CD4-positive, alpha-beta T cell (primary cell): ENCODE measurements around the gene PDE6G. TPM values are rescaled to one million over a fixed set of nuclear protein-coding genes. Genes with fewer than 3 reads are reported as not detected.

Source experiments
- ATAC-seq: fragments of 200-7000 bp; cut with Tn5 transposase; one replicate; pipeline ENCODE4 v1.10.0; 2022; ENCODE audit warnings: mild to moderate bottlenecking; ENCODE audit not compliant: poor library complexity
- CTCF ChIA-PET: fragments of 350-600 bp; sonication (Branson Sonifier 250); formaldehyde crosslinking; loops from one replicate; lab custom pipeline; 2021; ENCODE audit warnings: antibody characterized with exemption, inconsistent platforms; lab: Charles Lee
- POLR2A ChIA-PET: fragments of 350-600 bp; sonication (Branson Sonifier 250); formaldehyde crosslinking; loops from one replicate; lab custom pipeline; 2021; ENCODE audit warnings: antibody characterized with exemption, inconsistent platforms; lab: Charles Lee
- DNase-seq, 14 experiments: peaks; one replicate each; pipeline ENCODE4 v3.0.0-alpha.2; 2013 to 2020; ENCODE audit warnings: mixed read lengths in 2 of 14
- H3K27ac ChIP-seq, 2 donors: one replicate each; pipeline versions ENCODE4 v1.5.1 to v1.7.0; 2013; ENCODE audit warnings: low read length in 2 of 2, low read depth in 1 of 2, mild to moderate bottlenecking in 1 of 2
- H3K27me3 ChIP-seq, 2 experiments: 1 replicate in 1 of 2; 2 replicates in 1 of 2; pipeline versions ENCODE4 v1.6.1 to v1.7.0; 2013; ENCODE audit warnings: low read length in 2 of 2, control low read depth in 1 of 2, mild to moderate bottlenecking in 1 of 2, moderate library complexity in 1 of 2; ENCODE audit not compliant: insufficient read depth in 2 of 2, control insufficient read depth in 1 of 2
- H3K36me3 ChIP-seq: one replicate; pipeline ENCODE4 v1.6.1; 2013; ENCODE audit warnings: low read length, control low read depth; ENCODE audit not compliant: insufficient read depth
- H3K4me1 ChIP-seq: one replicate; pipeline ENCODE4 v1.6.1; 2013; ENCODE audit warnings: low read length, control low read depth; ENCODE audit not compliant: insufficient read depth
- H3K4me3 ChIP-seq: one replicate; pipeline ENCODE4 v1.5.1; 2013; ENCODE audit warnings: mild to moderate bottlenecking, low read length, moderate library complexity
- H3K9me3 ChIP-seq, 2 experiments: 1 replicate in 1 of 2; 2 replicates in 1 of 2; pipeline versions ENCODE4 v1.6.1 to v1.7.0; 2013; ENCODE audit warnings: low read length in 2 of 2, mild to moderate bottlenecking in 2 of 2, control low read depth in 1 of 2, moderate library complexity in 1 of 2; ENCODE audit not compliant: control insufficient read depth in 1 of 2, insufficient read depth in 1 of 2
- H3K27ac Mint-ChIP-seq: one replicate; pipeline ENCODE4 v1.8.0; 2020; ENCODE audit warnings: mixed read lengths
- H3K27me3 Mint-ChIP-seq: one replicate; pipeline ENCODE4 v1.8.0; 2021; ENCODE audit warnings: mixed read lengths
- H3K36me3 Mint-ChIP-seq: one replicate; pipeline ENCODE4 v1.8.0; 2021; ENCODE audit warnings: low read depth, mixed read lengths
- H3K4me1 Mint-ChIP-seq: one replicate; pipeline ENCODE4 v1.8.0; 2021; ENCODE audit warnings: low read depth, mixed read lengths
- H3K4me3 Mint-ChIP-seq: one replicate; pipeline ENCODE4 v1.8.0; 2020; ENCODE audit warnings: mild to moderate bottlenecking, mixed read lengths
- H3K9me3 Mint-ChIP-seq: one replicate; pipeline ENCODE4 v1.8.0; 2020; ENCODE audit warnings: mixed read lengths
- CTCF ChIP-seq: fragments of 200-600 bp; IDR thresholded peaks from one replicate; pipeline ENCODE4 v1.8.0; 2022; ENCODE audit warnings: antibody characterized with exemption, mild to moderate bottlenecking
- intact Hi-C, 2 experiments: fragments of 100-400 bp; cut with DNase I in 1 of 2; cut with micrococcal nuclease in 1 of 2; formaldehyde crosslinking; loops; one replicate each; pipeline versions ENCODE4 v1.15.1 to v1.9.0; 2023 to 2025; cut with DNase I, micrococcal nuclease
- total RNA-seq, 174 experiments: library from RNA in 2 of 174; stranded (reverse) in 2 of 174; gene quantifications; one replicate each; pipeline ENCODE4 v1.2.3 and lab custom pipeline; 2021 to 2026

PDE6G gene
- total RNA-seq, 2 experiments from 2014 or later, result 0.49 to 0.92 TPM

- ATAC-seq, result no peak
- ChIA-PET CTCF (no interaction called here), POLR2A (interaction anchor here (1.6 kb wide), 1 partner anchor 31 kb away, joined by 11 read pairs; the partner anchor contains the start of genes CCDC137 and OXLD1)
- peak in 1 of 14 experiments; percentile 22 for DNase-seq
- Histone ChIP-seq H3K9me3 (no peaks in the 10 kb centered on the region), H3K4me3 (peak overlapping the region; percentile 94), H3K4me1 (peaks cover 37% of the 10 kb centered on the region), H3K27me3 (no peaks in the 10 kb centered on the region), H3K27ac (peak overlapping the region in 1 of 2 donors; percentile 23), H3K36me3 (no peaks in the 10 kb centered on the region)
- Mint-ChIP-seq H3K36me3 (peaks cover 14% of the 10 kb centered on the region), H3K9me3 (no peaks in the 10 kb centered on the region), H3K27me3 (no peaks in the 10 kb centered on the region), H3K27ac (peak overlapping the region; percentile 86), H3K4me1 (peaks cover 22% of the 10 kb centered on the region), H3K4me3 (peak overlapping the region; percentile 97)
- intact Hi-C loops, result loop anchor here (2.0 kb wide), 3 partner anchors 31 to 75 kb away; partner anchors contain the start of genes CCDC137 (in 1 of the 2), MRPL12 (in 1 of the 2) and OXLD1 (in 1 of the 2)
- no peak for TF ChIP-seq CTCF
Observed at GRCh38 chr17:81635973-81636504, 20.3 kb downstream of the PDE6G start.

- H3K27ac Mint-ChIP-seq, result peak overlapping the region; percentile 86
- peaks cover 22% of the 10 kb centered on the region for H3K4me1 Mint-ChIP-seq
- POLR2A ChIA-PET, result no interaction called here
Observed at GRCh38 chr17:81635431-81635830, 20.9 kb downstream of the PDE6G start.

GRCh38 chr17:81631482-81631881, 24.9 kb downstream of the PDE6G start:
- CTCF ChIA-PET, result no interaction called here
- Histone ChIP-seq H3K4me3 (no peak overlapping the region), H3K27ac (no peak overlapping the region), H3K36me3 (peaks cover 26% of the 10 kb centered on the region), H3K4me1 (peaks cover 29% of the 10 kb centered on the region), H3K27me3 (no peaks in the 10 kb centered on the region), H3K9me3 (no peaks in the 10 kb centered on the region)
- Mint-ChIP-seq H3K27me3 (no peaks in the 10 kb centered on the region), H3K4me3 (no peak overlapping the region), H3K4me1 (peaks cover 22% of the 10 kb centered on the region), H3K9me3 (no peaks in the 10 kb centered on the region), H3K27ac (no peak overlapping the region), H3K36me3 (peaks cover 47% of the 10 kb centered on the region)
- intact Hi-C loops, result no loop called here
- no peak for TF ChIP-seq CTCF
- POLR2A ChIA-PET, result no interaction called here
- ATAC-seq (no peak), DNase-seq (no peak)

More at GRCh38 chr17:81635431-81635830, 20.9 kb downstream of the PDE6G start:
- CTCF ChIA-PET, result no interaction called here
- ATAC-seq (no peak), DNase-seq (no peak)
- Histone ChIP-seq H3K36me3 (no peaks in the 10 kb centered on the region), H3K27ac (no peak overlapping the region), H3K27me3 (no peaks in the 10 kb centered on the region), H3K4me3 (no peak overlapping the region), H3K4me1 (peaks cover 37% of the 10 kb centered on the region), H3K9me3 (no peaks in the 10 kb centered on the region)
- Mint-ChIP-seq H3K9me3 (no peaks in the 10 kb centered on the region), H3K4me3 (peak overlapping the region; percentile 97), H3K27me3 (no peaks in the 10 kb centered on the region), H3K36me3 (peaks cover 14% of the 10 kb centered on the region)
- intact Hi-C loops, result no loop called here
- TF ChIP-seq CTCF, result no peak
